Fibroblast of lung (primary cell): ENCODE data around the gene RYR1. TPM values are rescaled to one million over a fixed set of nuclear protein-coding genes. Genes with fewer than 3 reads are reported as not detected.

Experiments
- DNase-seq, 2 donors: peaks; one replicate each; pipeline versions ENCODE4 v3.0.0 to v3.0.0-alpha.2; 2010; ENCODE audit warnings: low read depth in 2 of 2
- H2AFZ ChIP-seq: 2 replicates; pipeline ENCODE4 v1.5.1; 2012; ENCODE audit warnings: low read length, control low read depth, inconsistent platforms
- H3K27ac ChIP-seq: 2 replicates; pipeline ENCODE4 v1.5.1; 2011; ENCODE audit warnings: low read length, control low read depth; ENCODE audit not compliant: insufficient read depth
- H3K27me3 ChIP-seq: 2 replicates; pipeline ENCODE4 v1.5.1; 2011; ENCODE audit warnings: mild to moderate bottlenecking, low read length; ENCODE audit not compliant: control insufficient read depth, insufficient read depth
- H3K36me3 ChIP-seq: 2 replicates; pipeline ENCODE4 v1.5.1; 2011; ENCODE audit warnings: low read length; ENCODE audit not compliant: control insufficient read depth, insufficient read depth
- H3K4me1 ChIP-seq: 2 replicates; pipeline ENCODE4 v1.5.1; 2011; ENCODE audit warnings: low read length; ENCODE audit not compliant: control insufficient read depth, insufficient read depth; ENCODE audit errors: extremely low read depth
- H3K4me2 ChIP-seq: 2 replicates; pipeline ENCODE4 v1.5.1; 2011; ENCODE audit warnings: low read length, control low read depth; ENCODE audit not compliant: insufficient read depth; ENCODE audit errors: extremely low read depth
- H3K4me3 ChIP-seq, 4 experiments: fragments of 200-600 bp in 1 of 4; sonication (generic) in 1 of 4; replicated peaks in 1 of 4; 2 replicates each; pipeline ENCODE4 v1.5.1; 2011 to 2016; ENCODE audit warnings: low read length in 4 of 4, low read depth in 3 of 4, mild to moderate bottlenecking in 3 of 4, control low read depth in 2 of 4, inconsistent platforms in 1 of 4, mixed read lengths in 1 of 4; ENCODE audit not compliant: insufficient read depth in 1 of 4; ENCODE audit errors: control extremely low read depth in 1 of 4
- H3K79me2 ChIP-seq: 2 replicates; pipeline ENCODE4 v1.5.1; 2012; ENCODE audit warnings: mild to moderate bottlenecking, low read length, inconsistent platforms; ENCODE audit not compliant: control insufficient read depth, insufficient read depth
- H3K9ac ChIP-seq: 2 replicates; pipeline ENCODE4 v1.5.1; 2011; ENCODE audit warnings: mild to moderate bottlenecking, low read length, control low read depth; ENCODE audit not compliant: insufficient read depth
- H3K9me3 ChIP-seq: 2 replicates; pipeline ENCODE4 v1.5.1; 2012; ENCODE audit warnings: low read depth, low read length; ENCODE audit not compliant: control insufficient read depth, insufficient read depth
- H4K20me1 ChIP-seq: 2 replicates; pipeline ENCODE4 v1.5.1; 2011; ENCODE audit warnings: low read length; ENCODE audit not compliant: control insufficient read depth, insufficient read depth; ENCODE audit errors: extremely low read depth
- EZH2 ChIP-seq: IDR thresholded peaks from 2 replicates; pipeline ENCODE4 v1.5.1; 2012; ENCODE audit warnings: low read length, control low read depth, mild to moderate bottlenecking; ENCODE audit errors: missing control alignments
- polyA plus RNA-seq, 2 donors: library from polyadenylated mRNA; depleted of rRNA in 1 of 2; stranded (reverse) in 1 of 2; unstranded in 1 of 2; fragments of >200 nt; gene quantifications; 2 replicates each; pipeline ENCODE4 v1.2.1, GENCODE V29; 2011 to 2012; ENCODE audit warnings: missing spikeins in 1 of 2
- total RNA-seq: library from RNA; depleted of rRNA; stranded (reverse); fragments of >200 nt; gene quantifications from 2 replicates; pipeline ENCODE4 v1.2.1, GENCODE V29; 2014
- TF ChIP-seq, protein P1 (sequence below), 2 donors: IDR thresholded peaks in 1 of 2; conservative IDR thresholded peaks in 1 of 2; 1 replicate in 1 of 2; 2 replicates in 1 of 2; pipeline ENCODE4 v1.5.1; 2011 to 2012; ENCODE audit warnings: low read length in 2 of 2, control low read depth in 1 of 2, inconsistent platforms in 1 of 2, low read depth in 1 of 2, mild to moderate bottlenecking in 1 of 2

Gene RYR1
- total and polyA plus RNA-seq, 2 donors (not counting 1 experiment from before 2014, with no cell fraction given): under 0.01 TPM

DNA sequence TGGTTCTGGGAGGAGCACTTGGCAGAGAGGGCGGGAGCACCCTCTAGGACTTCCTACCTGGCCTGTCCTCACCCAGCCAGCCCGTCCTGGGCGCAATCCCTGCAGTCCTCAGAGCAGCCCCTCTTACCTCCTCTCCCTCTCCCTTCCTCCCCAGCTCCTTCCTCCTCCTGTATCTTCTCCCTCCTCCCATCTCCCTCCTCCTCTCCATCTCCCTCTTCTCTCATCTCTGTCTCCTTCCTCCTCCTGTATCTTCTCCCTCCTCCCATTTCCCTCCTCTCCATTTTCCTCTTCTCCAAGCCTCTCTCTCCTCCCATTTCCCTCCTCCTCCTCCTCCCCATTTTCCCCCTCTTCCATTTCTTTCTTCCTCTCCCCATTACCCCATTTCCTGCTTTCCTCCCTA, 89.8 kb downstream of the RYR1 start:
- no peaks in the 10 kb centered on the region for H3K4me1 ChIP-seq
- H3K27me3 ChIP-seq: no peaks in the 10 kb centered on the region
- H3K36me3 ChIP-seq: no peaks in the 10 kb centered on the region
- no peaks in the 10 kb centered on the region for H3K79me2 ChIP-seq
- no peak overlapping the region for H3K4me2 ChIP-seq
- DNase-seq: no peak
- no peaks in the 10 kb centered on the region for H4K20me1 ChIP-seq
- no peak for TF ChIP-seq EZH2
- TF ChIP-seq, protein P1, sequence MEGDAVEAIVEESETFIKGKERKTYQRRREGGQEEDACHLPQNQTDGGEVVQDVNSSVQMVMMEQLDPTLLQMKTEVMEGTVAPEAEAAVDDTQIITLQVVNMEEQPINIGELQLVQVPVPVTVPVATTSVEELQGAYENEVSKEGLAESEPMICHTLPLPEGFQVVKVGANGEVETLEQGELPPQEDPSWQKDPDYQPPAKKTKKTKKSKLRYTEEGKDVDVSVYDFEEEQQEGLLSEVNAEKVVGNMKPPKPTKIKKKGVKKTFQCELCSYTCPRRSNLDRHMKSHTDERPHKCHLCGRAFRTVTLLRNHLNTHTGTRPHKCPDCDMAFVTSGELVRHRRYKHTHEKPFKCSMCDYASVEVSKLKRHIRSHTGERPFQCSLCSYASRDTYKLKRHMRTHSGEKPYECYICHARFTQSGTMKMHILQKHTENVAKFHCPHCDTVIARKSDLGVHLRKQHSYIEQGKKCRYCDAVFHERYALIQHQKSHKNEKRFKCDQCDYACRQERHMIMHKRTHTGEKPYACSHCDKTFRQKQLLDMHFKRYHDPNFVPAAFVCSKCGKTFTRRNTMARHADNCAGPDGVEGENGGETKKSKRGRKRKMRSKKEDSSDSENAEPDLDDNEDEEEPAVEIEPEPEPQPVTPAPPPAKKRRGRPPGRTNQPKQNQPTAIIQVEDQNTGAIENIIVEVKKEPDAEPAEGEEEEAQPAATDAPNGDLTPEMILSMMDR (conservative IDR thresholded peaks at IDR 0.05 in 1 of 2, IDR thresholded peaks at IDR 0.05 in 1 of 2; ENCODE audit: low read depth in 1 of 2, low read length in 2 of 2): no peak
- no peak overlapping the region for H3K27ac ChIP-seq
- H3K9ac ChIP-seq: no peak overlapping the region
- no peak overlapping the region for H2AFZ ChIP-seq
- no peak overlapping the region for H3K4me3 ChIP-seq
- no peaks in the 10 kb centered on the region for H3K9me3 ChIP-seq

DNA sequence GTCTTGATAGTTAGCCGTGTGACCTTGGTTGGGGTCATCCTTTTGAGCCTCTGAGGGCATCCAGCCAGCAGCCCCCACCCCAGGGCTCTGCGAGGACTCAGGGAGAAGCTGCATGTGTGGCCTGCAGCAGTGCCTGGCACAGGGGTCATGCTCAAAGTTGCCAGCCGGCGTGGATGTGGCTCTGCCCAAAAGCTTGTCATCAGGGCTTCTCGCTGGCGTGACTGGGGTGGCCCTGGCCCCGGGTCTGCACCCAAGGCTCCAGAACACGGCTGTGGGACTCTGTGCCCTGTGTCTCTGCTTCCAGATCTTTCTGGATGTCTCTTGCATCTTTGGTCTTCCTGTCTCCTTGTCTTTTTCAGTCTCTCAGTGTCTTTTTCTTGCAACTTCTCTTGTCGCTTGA, 90.9 kb downstream of the RYR1 start:
- Histone ChIP-seq H3K9ac (no peak overlapping the region), H3K4me1 (no peaks in the 10 kb centered on the region), H3K4me2 (no peak overlapping the region), H3K27me3 (no peaks in the 10 kb centered on the region), H3K27ac (no peak overlapping the region), H3K9me3 (no peaks in the 10 kb centered on the region), H4K20me1 (no peaks in the 10 kb centered on the region), H2AFZ (no peak overlapping the region), H3K4me3 (no peak overlapping the region), H3K79me2 (no peaks in the 10 kb centered on the region), H3K36me3 (no peaks in the 10 kb centered on the region)
- no peak for DNase-seq
- no peak for TF ChIP-seq EZH2
- TF ChIP-seq, protein P1 (conservative IDR thresholded peaks at IDR 0.05 in 1 of 2, IDR thresholded peaks at IDR 0.05 in 1 of 2; ENCODE audit: low read depth in 1 of 2, low read length in 2 of 2): no peak

DNA sequence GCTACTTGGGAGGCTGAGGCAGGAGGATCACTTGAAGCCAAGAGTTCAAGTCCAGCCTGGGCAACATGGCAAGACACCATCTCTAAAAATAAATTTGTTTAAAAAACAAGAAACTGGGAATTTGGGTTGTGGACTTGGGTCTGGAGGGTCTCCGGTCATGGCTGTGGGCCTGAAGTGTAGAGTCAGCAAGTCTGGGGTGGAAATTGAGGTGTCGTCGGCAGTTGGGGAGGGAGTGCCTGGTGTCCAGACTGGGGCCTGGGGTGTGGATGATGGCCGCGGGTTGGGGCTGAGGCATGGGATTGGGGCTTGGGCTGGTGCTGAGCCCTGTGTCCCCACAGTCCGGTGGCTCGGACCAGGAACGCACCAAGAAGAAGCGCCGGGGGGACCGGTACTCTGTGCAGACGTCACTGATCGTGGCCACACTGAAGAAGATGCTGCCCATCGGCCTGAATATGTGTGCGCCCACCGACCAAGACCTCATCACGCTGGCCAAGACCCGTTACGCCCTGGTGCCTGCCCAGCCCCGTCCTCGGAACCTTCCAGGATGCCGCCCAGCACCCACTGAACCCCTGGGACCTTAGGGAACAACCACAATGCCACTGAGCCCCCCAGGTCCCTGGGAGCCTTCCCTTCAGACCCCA, 91.6 kb downstream of the RYR1 start:
- no peak overlapping the region for H3K4me3 ChIP-seq
- no peak overlapping the region for H3K9ac ChIP-seq
- H4K20me1 ChIP-seq: no peaks in the 10 kb centered on the region

More for the DNA sequence above, 91.6 kb downstream of the RYR1 start:
- no peak for DNase-seq
- Histone ChIP-seq H3K79me2 (no peaks in the 10 kb centered on the region), H3K27me3 (no peaks in the 10 kb centered on the region), H3K4me1 (no peaks in the 10 kb centered on the region), H2AFZ (no peak overlapping the region), H3K4me2 (no peak overlapping the region), H3K9me3 (no peaks in the 10 kb centered on the region), H3K27ac (no peak overlapping the region), H3K36me3 (no peaks in the 10 kb centered on the region)
- no peak for TF ChIP-seq EZH2
- TF ChIP-seq, protein P1 (conservative IDR thresholded peaks at IDR 0.05 in 1 of 2, IDR thresholded peaks at IDR 0.05 in 1 of 2; ENCODE audit: low read depth in 1 of 2, low read length in 2 of 2): no peak
